Measurements from ENCODE around the gene SLC7A6OS. TPM values are rescaled to one million over a fixed set of nuclear protein-coding genes. Genes with fewer than 3 reads are reported as not detected.
A peak's percentile ranks its signal among the peaks of the same experiment; 100 is the strongest.

SLC7A6OS gene
- total RNA-seq, 1 experiment from 2014 or later: 16.0 TPM

GRCh38 chr16:68355447-68356248 is 44.9 kb upstream of the SLC7A6OS start:
- ATAC-seq: no peak
- no peaks in the 10 kb centered on the region for H3K9me3 ChIP-seq (ENCODE audit: control insufficient read depth, insufficient read depth, low read depth, low read length)
- CTCF ChIA-PET: interaction anchor here (0.6 kb wide), 1 partner anchor 20 kb away, joined by 7 read pairs; no protein-coding TSS in a partner anchor
- intact Hi-C loops (cut with micrococcal nuclease; ENCODE audit: unreplicated experiment): no loop called here
- H3K36me3 ChIP-seq (ENCODE audit: control insufficient read depth, insufficient read depth, low read length): no peaks in the 10 kb centered on the region
- no peaks in the 10 kb centered on the region for H3K27me3 ChIP-seq (ENCODE audit: control insufficient read depth, insufficient read depth, low read length)
- POLR2A ChIA-PET: no interaction called here
- DNase-seq (ENCODE audit: low read depth, low spot score): no peak
- BruUV-seq (replicated peaks): no TSS peak
- H3K4me1 ChIP-seq (ENCODE audit: control insufficient read depth, insufficient read depth, low read length): no peaks in the 10 kb centered on the region
- TF ChIP-seq REST (IDR thresholded peaks at IDR 0.05; ENCODE audit: insufficient read depth in 1 of 2, low read depth in 2 of 2, low read length in 1 of 2): no peak
- TF ChIP-seq, protein P1, sequence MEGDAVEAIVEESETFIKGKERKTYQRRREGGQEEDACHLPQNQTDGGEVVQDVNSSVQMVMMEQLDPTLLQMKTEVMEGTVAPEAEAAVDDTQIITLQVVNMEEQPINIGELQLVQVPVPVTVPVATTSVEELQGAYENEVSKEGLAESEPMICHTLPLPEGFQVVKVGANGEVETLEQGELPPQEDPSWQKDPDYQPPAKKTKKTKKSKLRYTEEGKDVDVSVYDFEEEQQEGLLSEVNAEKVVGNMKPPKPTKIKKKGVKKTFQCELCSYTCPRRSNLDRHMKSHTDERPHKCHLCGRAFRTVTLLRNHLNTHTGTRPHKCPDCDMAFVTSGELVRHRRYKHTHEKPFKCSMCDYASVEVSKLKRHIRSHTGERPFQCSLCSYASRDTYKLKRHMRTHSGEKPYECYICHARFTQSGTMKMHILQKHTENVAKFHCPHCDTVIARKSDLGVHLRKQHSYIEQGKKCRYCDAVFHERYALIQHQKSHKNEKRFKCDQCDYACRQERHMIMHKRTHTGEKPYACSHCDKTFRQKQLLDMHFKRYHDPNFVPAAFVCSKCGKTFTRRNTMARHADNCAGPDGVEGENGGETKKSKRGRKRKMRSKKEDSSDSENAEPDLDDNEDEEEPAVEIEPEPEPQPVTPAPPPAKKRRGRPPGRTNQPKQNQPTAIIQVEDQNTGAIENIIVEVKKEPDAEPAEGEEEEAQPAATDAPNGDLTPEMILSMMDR (IDR thresholded peaks at IDR 0.05): peak; percentile 9; the same call in 1 of the 2 replicates
- no peak for TF ChIP-seq TCF7L2 (IDR thresholded peaks at IDR 0.05; ENCODE audit: low read depth, low read length)
- in situ Hi-C loops (cut with HindIII; ENCODE audit: low pct_unique_long_range_greater_than_20kb, low sequenced_read_pairs): no loop called here
- H3K4me3 ChIP-seq (ENCODE audit: low read depth in 2 of 2, low read length in 2 of 2): no peak overlapping the region
- H3K27ac ChIP-seq (ENCODE audit: low read length): no peak overlapping the region

GRCh38 chr16:68354816-68355215 is 44.1 kb upstream of the SLC7A6OS start:
- in situ Hi-C loops (cut with HindIII; ENCODE audit: low pct_unique_long_range_greater_than_20kb, low sequenced_read_pairs) (no loop called here), intact Hi-C loops (cut with micrococcal nuclease; ENCODE audit: unreplicated experiment) (no loop called here)
- H3K36me3 ChIP-seq (ENCODE audit: control insufficient read depth, insufficient read depth, low read length): no peaks in the 10 kb centered on the region
- H3K27ac ChIP-seq (ENCODE audit: low read length): no peak overlapping the region
- DNase-seq (ENCODE audit: low read depth, low spot score) (no peak), ATAC-seq (no peak)
- H3K4me1 ChIP-seq (ENCODE audit: control insufficient read depth, insufficient read depth, low read length): no peaks in the 10 kb centered on the region
- no peak overlapping the region for H3K4me3 ChIP-seq (ENCODE audit: low read depth in 2 of 2, low read length in 2 of 2)
- H3K27me3 ChIP-seq (ENCODE audit: control insufficient read depth, insufficient read depth, low read length): no peaks in the 10 kb centered on the region
- TF ChIP-seq SIN3A (IDR thresholded peaks at IDR 0.05; ENCODE audit: borderline replicate concordance, insufficient read depth, low read depth, low read length) (no peak), TCF7L2 (IDR thresholded peaks at IDR 0.05; ENCODE audit: low read depth, low read length) (no peak), POLR2AphosphoS5 (IDR thresholded peaks at IDR 0.05; ENCODE audit: low read depth, low read length) (no peak), REST (IDR thresholded peaks at IDR 0.05; ENCODE audit: insufficient read depth in 1 of 2, low read depth in 2 of 2, low read length in 1 of 2) (no peak)
- TF ChIP-seq, protein P1 (IDR thresholded peaks at IDR 0.05): no peak
- no peaks in the 10 kb centered on the region for H3K9me3 ChIP-seq (ENCODE audit: control insufficient read depth, insufficient read depth, low read depth, low read length)
- POLR2A ChIA-PET: no interaction called here
- no TSS peak for BruUV-seq (replicated peaks)
- CTCF ChIA-PET: interaction anchor here (0.6 kb wide), 1 partner anchor 19 kb away, joined by 7 read pairs; no protein-coding TSS in a partner anchor
